Activated T-cell treated with anti-CD3 and anti-CD28 coated beads, Interleukin-2, amount 50 U/mL, for 72 hours (primary cell): ENCODE measurements around the gene ZNF217. TPM values are rescaled to one million over a fixed set of nuclear protein-coding genes. Genes with fewer than 3 reads are reported as not detected.

ENCODE experiments used
- ATAC-seq, 2 donors: fragments of 150-1000 bp; cut with Tn5 transposase; replicated peaks in 1 of 2; 2 replicates each; pipeline ENCODE4 v1.10.0; 2021; ENCODE audit warnings: moderate library complexity in 2 of 2, mild to moderate bottlenecking in 1 of 2
- DNase-seq, 2 donors: peaks; one replicate each; pipeline ENCODE4 v3.0.0; 2021 to 2022; ENCODE audit warnings: mixed read lengths in 1 of 2
- H3K27ac Mint-ChIP-seq: one replicate; pipeline ENCODE4 v1.8.0; 2022; ENCODE audit warnings: mild to moderate bottlenecking, moderate library complexity, mixed read lengths
- H3K27me3 Mint-ChIP-seq: one replicate; pipeline ENCODE4 v1.8.0; 2022; ENCODE audit warnings: low read depth, mixed read lengths
- H3K36me3 Mint-ChIP-seq, 2 donors: one replicate each; pipeline ENCODE4 v1.8.0; 2022; ENCODE audit warnings: mixed read lengths in 2 of 2, mild to moderate bottlenecking in 1 of 2; ENCODE audit not compliant: insufficient read depth in 2 of 2
- H3K4me1 Mint-ChIP-seq: one replicate; pipeline ENCODE4 v1.8.0; 2022; ENCODE audit warnings: low read depth, mixed read lengths
- H3K4me3 Mint-ChIP-seq, 2 donors: one replicate each; pipeline ENCODE4 v1.8.0; 2022; ENCODE audit warnings: mild to moderate bottlenecking in 2 of 2, mixed read lengths in 2 of 2, moderate library complexity in 2 of 2
- H3K9me3 Mint-ChIP-seq, 2 donors: one replicate each; pipeline ENCODE4 v1.8.0; 2022; ENCODE audit warnings: mixed read lengths in 2 of 2
- total RNA-seq, 2 donors: library from RNA; stranded (reverse); gene quantifications; one replicate each; pipeline ENCODE4 v1.2.3, GENCODE V29; 2022

Gene ZNF217
- total RNA-seq, 2 donors from 2014 or later, result 66.4 to 67.2 TPM

GRCh38 chr20:53581444-53582250 is 12.0 kb downstream of the ZNF217 start:
- Mint-ChIP-seq H3K9me3 (no peaks in the 10 kb centered on the region), H3K36me3 (peaks cover 22 to 34% of the 10 kb centered on the region in 2 donors), H3K4me1 (peaks cover 91% of the 10 kb centered on the region), H3K4me3 (peak overlapping the region; percentile 90 to 99), H3K27ac (peak overlapping the region; percentile 100), H3K27me3 (no peaks in the 10 kb centered on the region)
- DNase-seq (no peak), ATAC-seq (no peak)

GRCh38 chr20:53580376-53581111 is 13.1 kb downstream of the ZNF217 start:
- Mint-ChIP-seq H3K4me3 (peak overlapping the region; percentile 90 to 99), H3K36me3 (peaks cover 25 to 42% of the 10 kb centered on the region in 2 donors), H3K4me1 (peaks cover 91% of the 10 kb centered on the region), H3K27me3 (no peaks in the 10 kb centered on the region), H3K9me3 (no peaks in the 10 kb centered on the region), H3K27ac (peak overlapping the region; percentile 100)
- no peak for DNase-seq
- ATAC-seq, result no peak

- peak; percentile 27 to 35 for DNase-seq
- peak overlapping the region; percentile 100 for H3K27ac Mint-ChIP-seq
- H3K4me1 Mint-ChIP-seq, result peaks cover 91% of the 10 kb centered on the region
These were observed 13.9 kb downstream of the ZNF217 start for GRCh38 chr20:53579581-53580375.

GRCh38 chr20:53579266-53579580 is 14.4 kb downstream of the ZNF217 start:
- no peak for DNase-seq
- H3K27me3 Mint-ChIP-seq, result no peaks in the 10 kb centered on the region
- no peaks in the 10 kb centered on the region for H3K9me3 Mint-ChIP-seq
- peak overlapping the region; percentile 100 for H3K27ac Mint-ChIP-seq
- H3K36me3 Mint-ChIP-seq, result peaks cover 32 to 54% of the 10 kb centered on the region in 2 donors
- H3K4me1 Mint-ChIP-seq, result peaks cover 94% of the 10 kb centered on the region
- peak; percentile 6 to 26 for ATAC-seq
- H3K4me3 Mint-ChIP-seq, result peak overlapping the region; percentile 90 to 99

More at GRCh38 chr20:53579581-53580375, 13.9 kb downstream of the ZNF217 start:
- ATAC-seq, result peak; percentile 54 to 56
- Mint-ChIP-seq H3K9me3 (no peaks in the 10 kb centered on the region), H3K4me3 (peak overlapping the region; percentile 90 to 99), H3K27me3 (no peaks in the 10 kb centered on the region), H3K36me3 (peaks cover 29 to 49% of the 10 kb centered on the region in 2 donors)

- ATAC-seq, result peak; percentile 39 to 52
- H3K4me1 Mint-ChIP-seq, result peaks cover 95% of the 10 kb centered on the region
- peak overlapping the region; percentile 90 to 99 for H3K4me3 Mint-ChIP-seq
- peak overlapping the region; percentile 100 for H3K27ac Mint-ChIP-seq
- H3K27me3 Mint-ChIP-seq, result no peaks in the 10 kb centered on the region
- no peaks in the 10 kb centered on the region for H3K9me3 Mint-ChIP-seq
- peaks cover 32 to 60% of the 10 kb centered on the region in 2 donors for H3K36me3 Mint-ChIP-seq
- DNase-seq, result peak; percentile 61 to 72
These were observed 15.0 kb downstream of the ZNF217 start for GRCh38 chr20:53578492-53579222.

DNA sequence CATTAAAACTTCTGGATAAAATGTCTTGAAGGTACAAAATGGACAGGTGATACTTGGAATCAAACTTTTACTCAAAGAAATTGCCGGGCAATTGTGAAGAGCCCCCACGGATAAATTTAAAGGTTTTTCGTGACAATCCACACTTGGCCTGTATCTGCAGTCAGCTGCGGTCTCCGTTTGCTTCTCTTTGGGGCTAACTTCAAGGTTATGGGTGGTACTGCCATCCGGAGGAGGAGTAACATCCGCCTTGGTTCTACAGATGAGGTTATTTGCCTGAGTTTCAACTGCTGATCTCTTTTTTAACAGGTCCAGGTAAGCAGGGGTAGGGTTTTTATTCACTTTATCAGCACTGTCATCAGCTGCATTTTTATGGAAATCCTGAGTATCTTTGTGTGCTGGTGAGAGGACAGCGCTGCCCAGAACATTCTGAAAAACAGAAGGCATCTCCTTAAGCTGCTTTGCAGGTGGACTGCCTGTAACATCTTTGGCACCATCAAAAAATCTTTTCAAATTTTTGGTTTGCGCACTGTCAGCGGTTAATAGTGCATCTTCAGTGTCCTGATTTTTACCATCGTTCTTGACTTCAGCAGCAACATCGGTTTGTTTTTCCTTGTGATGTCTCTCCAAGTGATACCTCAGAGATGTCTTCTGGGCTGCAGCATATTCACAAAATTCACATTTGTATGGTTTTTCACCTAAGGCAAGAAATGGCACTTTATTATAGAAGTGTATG is 16.9 kb downstream of the ZNF217 start:
- Mint-ChIP-seq H3K27me3 (no peaks in the 10 kb centered on the region), H3K27ac (peak overlapping the region; percentile 100), H3K9me3 (no peaks in the 10 kb centered on the region), H3K4me3 (peak overlapping the region; percentile 58 to 73), H3K4me1 (peaks cover 99% of the 10 kb centered on the region), H3K36me3 (peaks cover 28 to 63% of the 10 kb centered on the region in 2 donors)
- no peak for ATAC-seq
- DNase-seq, result no peak

- Mint-ChIP-seq H3K36me3 (peaks cover 30 to 64% of the 10 kb centered on the region in 2 donors), H3K27ac (peak overlapping the region; percentile 100), H3K27me3 (no peaks in the 10 kb centered on the region), H3K4me3 (peak overlapping the region; percentile 58 to 73), H3K9me3 (no peaks in the 10 kb centered on the region), H3K4me1 (peaks cover 99% of the 10 kb centered on the region)
- ATAC-seq, result no peak
- DNase-seq, result no peak
These were observed 17.5 kb downstream of the ZNF217 start for GRCh38 chr20:53576195-53576580.

DNA sequence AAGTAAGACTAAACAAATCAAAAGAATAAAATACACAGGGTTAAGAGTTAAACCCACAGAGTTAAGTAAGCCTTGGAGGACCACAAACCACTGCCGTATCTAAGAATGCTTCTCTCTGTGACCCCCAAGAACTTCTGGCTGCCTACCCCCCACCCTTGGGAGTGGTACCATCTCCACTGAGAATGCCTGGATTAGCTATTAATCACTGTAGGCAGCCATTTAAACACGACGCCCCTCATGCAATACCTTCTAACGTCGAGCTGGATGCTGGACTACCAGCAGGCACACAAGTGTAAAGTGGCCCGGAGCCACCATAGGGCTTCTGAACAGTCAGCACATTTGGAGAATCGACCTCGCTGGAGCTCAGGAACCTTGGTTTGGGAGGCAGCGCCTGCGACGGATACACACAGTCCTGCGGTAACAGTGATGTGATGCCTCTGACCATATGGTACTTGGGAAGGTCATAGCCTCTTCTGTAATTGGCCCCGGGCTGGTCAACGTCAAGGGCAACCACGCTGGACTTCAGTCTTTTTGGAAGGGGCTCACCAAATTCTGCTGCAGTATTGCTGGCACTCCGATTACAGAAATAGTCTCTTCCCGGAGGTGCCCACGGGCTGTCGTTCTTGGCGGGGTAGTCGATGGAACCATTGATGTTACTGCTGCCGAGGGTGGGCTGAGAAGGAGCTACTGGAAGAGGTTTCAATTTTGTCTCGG is 18.0 kb downstream of the ZNF217 start:
- DNase-seq (no peak), ATAC-seq (no peak)
- Mint-ChIP-seq H3K4me3 (peak overlapping the region; percentile 58 to 73), H3K27me3 (no peaks in the 10 kb centered on the region), H3K36me3 (peaks cover 27 to 68% of the 10 kb centered on the region in 2 donors), H3K4me1 (peaks cover 98% of the 10 kb centered on the region), H3K27ac (peak overlapping the region; percentile 100), H3K9me3 (no peaks in the 10 kb centered on the region)

DNA sequence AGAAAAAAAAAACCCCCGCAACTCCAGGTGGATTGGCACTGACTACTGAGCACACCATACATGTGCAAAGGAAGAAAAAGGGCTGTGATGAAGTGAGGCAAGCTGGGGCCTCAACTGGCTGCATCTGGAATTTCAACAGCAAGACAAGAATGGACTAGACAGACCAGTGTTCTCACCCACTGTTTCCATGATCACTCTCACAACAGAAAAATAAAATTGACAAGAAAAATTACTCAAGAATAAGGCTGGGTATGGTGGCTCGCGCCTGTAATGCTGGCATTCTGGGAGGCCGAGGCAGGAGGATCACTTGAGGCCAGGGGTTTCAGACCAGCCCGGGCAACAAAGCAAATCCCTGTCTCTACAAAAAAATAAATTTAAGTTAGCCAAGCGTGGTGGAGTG is 18.8 kb downstream of the ZNF217 start:
- H3K4me3 Mint-ChIP-seq, result peak overlapping the region in 1 of 2 donors; percentile 34
- ATAC-seq, result no peak
- no peaks in the 10 kb centered on the region for H3K9me3 Mint-ChIP-seq
- H3K27ac Mint-ChIP-seq, result peak overlapping the region; percentile 72
- H3K36me3 Mint-ChIP-seq, result peaks cover 22 to 64% of the 10 kb centered on the region in 2 donors
- DNase-seq, result no peak
- H3K4me1 Mint-ChIP-seq, result peaks cover 96% of the 10 kb centered on the region
- no peaks in the 10 kb centered on the region for H3K27me3 Mint-ChIP-seq

DNA sequence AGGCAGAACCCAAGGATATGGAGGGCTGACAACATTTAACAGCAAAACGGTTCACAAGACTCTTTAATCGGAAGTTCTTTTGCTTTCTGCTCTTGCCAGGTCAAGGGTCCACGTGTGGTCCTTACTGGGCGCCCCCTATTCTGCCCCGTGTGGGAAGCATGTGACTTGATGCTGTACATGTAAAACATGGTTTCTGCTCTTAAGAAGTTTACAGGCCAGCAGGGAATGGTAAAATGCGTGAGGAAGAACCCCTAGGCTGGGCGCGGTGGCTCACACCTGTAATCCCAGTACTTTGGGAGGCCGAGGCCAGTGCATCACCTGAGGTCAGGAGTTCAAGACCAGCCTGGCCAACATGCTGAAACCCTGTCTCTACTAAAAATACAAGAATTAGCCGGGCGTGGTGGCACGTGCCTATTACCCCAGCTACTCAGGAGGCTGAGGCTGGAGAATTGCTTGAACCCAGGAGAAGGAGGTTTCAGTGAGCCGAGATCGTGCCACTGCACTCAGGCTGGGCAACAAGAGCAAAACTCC is 19.3 kb downstream of the ZNF217 start:
- Mint-ChIP-seq H3K36me3 (peaks cover 21 to 66% of the 10 kb centered on the region in 2 donors), H3K27ac (peak overlapping the region; percentile 54), H3K27me3 (no peaks in the 10 kb centered on the region), H3K4me3 (peak overlapping the region; percentile 27 to 34), H3K9me3 (no peaks in the 10 kb centered on the region), H3K4me1 (peaks cover 91% of the 10 kb centered on the region)
- ATAC-seq, result no peak
- no peak for DNase-seq

- H3K9me3 Mint-ChIP-seq, result no peaks in the 10 kb centered on the region
- no peaks in the 10 kb centered on the region for H3K27me3 Mint-ChIP-seq
- H3K4me3 Mint-ChIP-seq, result peak overlapping the region in 1 of 2 donors; percentile 8
- H3K36me3 Mint-ChIP-seq, result peaks cover 16 to 67% of the 10 kb centered on the region in 2 donors
- peaks cover 65% of the 10 kb centered on the region for H3K4me1 Mint-ChIP-seq
- ATAC-seq (no peak), DNase-seq (no peak)
- H3K27ac Mint-ChIP-seq, result peak overlapping the region; percentile 85
These were observed 21.9 kb downstream of the ZNF217 start for GRCh38 chr20:53571555-53572286.
